DND-41 (cell line): ENCODE data around the gene BCO1.

ENCODE experiments used
- ATAC-seq: fragments of 200-7000 bp; cut with Tn5 transposase; 3 replicates; pipeline ENCODE4 v1.9.1; 2021; ENCODE audit warnings: low read depth; ENCODE audit not compliant: insufficient read depth
- DNase-seq: peaks from one replicate; pipeline ENCODE4 v3.0.0-alpha.2; 2020
- H2AFZ ChIP-seq: 2 replicates; pipeline ENCODE4 v1.6.0; 2012; ENCODE audit warnings: low read depth, low read length
- H3K27ac ChIP-seq: 2 replicates; pipeline ENCODE4 v1.5.1; 2012; ENCODE audit warnings: low read length, inconsistent platforms
- H3K27me3 ChIP-seq: fragments of 200-600 bp; sonication (generic); 2 replicates; pipeline ENCODE4 v1.6.0; 2012; ENCODE audit warnings: low read length, mild to moderate bottlenecking, inconsistent platforms; ENCODE audit not compliant: insufficient read depth, poor library complexity
- H3K36me3 ChIP-seq: 2 replicates; pipeline ENCODE4 v1.5.1; 2012; ENCODE audit warnings: low read length, inconsistent platforms; ENCODE audit not compliant: insufficient read depth
- H3K4me1 ChIP-seq: 2 replicates; pipeline ENCODE4 v1.5.1; 2012; ENCODE audit warnings: mild to moderate bottlenecking, low read length; ENCODE audit not compliant: insufficient read depth
- H3K4me2 ChIP-seq: 2 replicates; pipeline ENCODE4 v1.6.0; 2012; ENCODE audit warnings: mild to moderate bottlenecking, moderate library complexity, low read length, inconsistent platforms; ENCODE audit not compliant: insufficient read depth
- H3K4me3 ChIP-seq, 2 experiments: fragments of 200-600 bp in 1 of 2; shearing (Covaris generic) in 1 of 2; 2 replicates each; pipeline ENCODE4 v1.5.1; 2012 to 2016; ENCODE audit warnings: inconsistent platforms in 2 of 2, low read length in 2 of 2, mild to moderate bottlenecking in 2 of 2, low read depth in 1 of 2, moderate library complexity in 1 of 2
- H3K79me2 ChIP-seq: 2 replicates; pipeline ENCODE4 v1.6.0; 2012; ENCODE audit warnings: low read length, inconsistent platforms; ENCODE audit not compliant: insufficient read depth
- H3K9ac ChIP-seq: 2 replicates; pipeline ENCODE4 v1.6.0; 2012; ENCODE audit warnings: low read depth, mild to moderate bottlenecking, inconsistent platforms, low read length, moderate library complexity
- H3K9me3 ChIP-seq: 2 replicates; pipeline ENCODE4 v1.5.1; 2012; ENCODE audit warnings: low read length, moderate library complexity, mild to moderate bottlenecking, inconsistent platforms; ENCODE audit not compliant: insufficient read depth, severe bottlenecking
- H4K20me1 ChIP-seq: 2 replicates; pipeline ENCODE4 v1.6.0; 2012; ENCODE audit warnings: low read length; ENCODE audit not compliant: insufficient read depth
- EZH2 ChIP-seq: IDR thresholded peaks from 3 replicates; pipeline ENCODE4 v1.6.1; 2012; ENCODE audit warnings: borderline replicate concordance, low read depth, mild to moderate bottlenecking, moderate library complexity, low read length, inconsistent platforms; ENCODE audit not compliant: severe bottlenecking
- TF ChIP-seq, protein P1 (sequence below): IDR thresholded peaks from 2 replicates; pipeline ENCODE4 v1.5.1; 2012; ENCODE audit warnings: borderline replicate concordance, low read length, moderate library complexity, mild to moderate bottlenecking; ENCODE audit not compliant: poor library complexity, severe bottlenecking; ENCODE audit errors: extremely low read depth

BCO1 gene

DNA sequence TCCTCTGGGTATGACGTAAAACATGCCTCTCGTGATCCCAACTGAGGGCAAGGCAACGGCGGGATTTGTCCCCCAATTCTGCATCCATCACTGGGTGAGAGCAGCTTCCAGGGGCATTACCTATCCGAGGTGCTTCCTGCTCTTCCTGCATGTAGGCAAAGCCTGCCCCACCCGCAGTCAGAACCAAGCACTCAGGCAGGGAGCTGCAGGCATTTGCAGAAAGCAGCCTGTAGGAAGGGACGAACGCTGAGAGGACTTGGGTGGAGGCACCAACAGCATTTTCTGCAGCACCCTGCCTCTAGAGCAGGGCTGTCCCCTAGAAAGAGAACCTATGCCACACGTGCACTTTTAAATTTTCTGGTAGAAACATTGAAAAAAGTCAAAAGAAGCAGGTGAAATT lies 5.5 kb downstream of the BCO1 start:
- DNase-seq (no peak), ATAC-seq (no peak)
- Histone ChIP-seq H3K36me3 (no peaks in the 10 kb centered on the region), H4K20me1 (no peaks in the 10 kb centered on the region), H3K4me2 (no peak overlapping the region), H3K27me3 (peaks cover 3% of the 10 kb centered on the region), H3K27ac (no peak overlapping the region), H3K4me1 (no peaks in the 10 kb centered on the region), H3K4me3 (no peak overlapping the region), H2AFZ (no peak overlapping the region), H3K9ac (no peak overlapping the region), H3K79me2 (no peaks in the 10 kb centered on the region), H3K9me3 (no peaks in the 10 kb centered on the region)
- no peak for TF ChIP-seq EZH2
- TF ChIP-seq, protein P1, sequence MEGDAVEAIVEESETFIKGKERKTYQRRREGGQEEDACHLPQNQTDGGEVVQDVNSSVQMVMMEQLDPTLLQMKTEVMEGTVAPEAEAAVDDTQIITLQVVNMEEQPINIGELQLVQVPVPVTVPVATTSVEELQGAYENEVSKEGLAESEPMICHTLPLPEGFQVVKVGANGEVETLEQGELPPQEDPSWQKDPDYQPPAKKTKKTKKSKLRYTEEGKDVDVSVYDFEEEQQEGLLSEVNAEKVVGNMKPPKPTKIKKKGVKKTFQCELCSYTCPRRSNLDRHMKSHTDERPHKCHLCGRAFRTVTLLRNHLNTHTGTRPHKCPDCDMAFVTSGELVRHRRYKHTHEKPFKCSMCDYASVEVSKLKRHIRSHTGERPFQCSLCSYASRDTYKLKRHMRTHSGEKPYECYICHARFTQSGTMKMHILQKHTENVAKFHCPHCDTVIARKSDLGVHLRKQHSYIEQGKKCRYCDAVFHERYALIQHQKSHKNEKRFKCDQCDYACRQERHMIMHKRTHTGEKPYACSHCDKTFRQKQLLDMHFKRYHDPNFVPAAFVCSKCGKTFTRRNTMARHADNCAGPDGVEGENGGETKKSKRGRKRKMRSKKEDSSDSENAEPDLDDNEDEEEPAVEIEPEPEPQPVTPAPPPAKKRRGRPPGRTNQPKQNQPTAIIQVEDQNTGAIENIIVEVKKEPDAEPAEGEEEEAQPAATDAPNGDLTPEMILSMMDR: no peak

DNA sequence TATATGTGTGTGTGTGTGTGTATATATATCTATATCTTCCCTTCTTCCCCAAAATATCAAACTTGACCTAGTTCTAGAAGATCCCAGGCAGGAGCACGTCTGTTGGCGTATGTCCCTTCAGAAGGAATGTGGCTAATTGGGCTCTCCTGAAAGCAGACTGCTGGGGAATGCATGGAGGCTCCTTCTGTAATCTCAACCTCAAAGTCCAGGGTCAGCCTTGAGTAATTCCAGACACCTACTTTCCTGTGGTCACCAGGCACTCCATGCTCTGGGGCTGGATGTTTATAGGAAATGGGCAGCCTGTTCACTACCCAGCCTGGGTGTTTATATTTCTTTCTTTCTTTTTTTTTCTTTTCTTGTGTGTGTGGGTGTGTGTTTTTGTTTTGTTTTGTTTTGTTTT lies 13.4 kb downstream of the BCO1 start:
- Histone ChIP-seq H2AFZ (no peak overlapping the region), H3K36me3 (no peaks in the 10 kb centered on the region), H3K4me2 (no peak overlapping the region), H3K27me3 (peaks cover 1% of the 10 kb centered on the region), H3K4me3 (no peak overlapping the region), H3K9ac (no peak overlapping the region), H3K27ac (no peak overlapping the region), H3K4me1 (no peaks in the 10 kb centered on the region), H3K79me2 (no peaks in the 10 kb centered on the region), H4K20me1 (no peaks in the 10 kb centered on the region), H3K9me3 (no peaks in the 10 kb centered on the region)
- TF ChIP-seq, protein P1: no peak
- TF ChIP-seq EZH2: no peak
- ATAC-seq (no peak), DNase-seq (no peak)

- DNase-seq: no peak
Observed at GRCh38 chr16:81253141-81253540, 14.7 kb downstream of the BCO1 start.

More at GRCh38 chr16:81253141-81253540, 14.7 kb downstream of the BCO1 start:
- Histone ChIP-seq H3K9me3 (no peaks in the 10 kb centered on the region), H3K4me2 (no peak overlapping the region), H3K9ac (no peak overlapping the region), H3K4me3 (no peak overlapping the region), H3K4me1 (no peaks in the 10 kb centered on the region), H3K36me3 (no peaks in the 10 kb centered on the region), H3K27me3 (no peaks in the 10 kb centered on the region), H2AFZ (no peak overlapping the region), H4K20me1 (no peaks in the 10 kb centered on the region), H3K79me2 (no peaks in the 10 kb centered on the region), H3K27ac (no peak overlapping the region)
- TF ChIP-seq, protein P1: no peak
- TF ChIP-seq EZH2: no peak
- ATAC-seq: no peak
